Measurements from ENCODE around the gene DSP. TPM values are rescaled to one million over a fixed set of nuclear protein-coding genes. Genes with fewer than 3 reads are reported as not detected.

DSP gene
- total and polyA plus RNA-seq, 2 experiments from 2014 or later, result 16.8 to 43.7 TPM

GRCh38 chr6:7590918-7591302 is 49.4 kb downstream of the DSP start (continued):
- TF ChIP-seq ZNF462 (CRISPR knock-in tag; IDR thresholded peaks at IDR 0.05) (no peak), POLR2AphosphoS5 (IDR thresholded peaks at IDR 0.05; ENCODE audit: low read depth) (no peak)

DNA sequence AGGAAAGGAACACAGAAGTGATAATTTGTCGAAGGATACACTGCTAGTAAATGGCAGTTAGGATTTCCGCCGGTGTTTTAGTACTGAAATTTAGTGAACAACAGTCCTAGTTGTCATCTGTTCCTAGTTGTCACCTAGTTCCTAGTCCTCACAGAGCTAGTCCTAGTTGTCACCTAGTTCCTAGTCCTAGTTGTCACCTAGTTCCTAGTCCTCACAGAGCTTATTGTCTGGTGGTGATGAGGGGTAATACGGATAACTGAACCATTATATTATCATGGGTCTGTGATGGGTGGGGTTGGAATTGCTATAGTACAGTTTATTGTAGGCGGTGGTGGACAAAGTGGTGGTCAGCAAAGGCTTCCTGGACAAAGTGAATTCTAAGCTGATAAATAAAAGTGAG is 50.3 kb downstream of the DSP start:
- Mint-ChIP-seq H3K9me3 (no peaks in the 10 kb centered on the region), H3K4me1 (peaks cover 24% of the 10 kb centered on the region), H3K4me3 (peak overlapping the region; percentile 97), H3K27me3 (ENCODE audit: insufficient read depth, low read depth, poor library complexity) (no peaks in the 10 kb centered on the region), H3K36me3 (ENCODE audit: low read depth) (peaks cover 19% of the 10 kb centered on the region; the same call in 2 of the 3 replicates), H3K27ac (no peak overlapping the region)
- Histone ChIP-seq H3K36me3 (ENCODE audit: insufficient read depth) (peaks cover 29% of the 10 kb centered on the region), H3K27me3 (ENCODE audit: insufficient read depth) (no peaks in the 10 kb centered on the region), H3K27ac (ENCODE audit: low read depth) (no peak overlapping the region), H3K9me2 (ENCODE audit: insufficient read depth) (no peaks in the 10 kb centered on the region), H3K79me2 (replicated peaks; ENCODE audit: insufficient read depth) (peaks cover 47% of the 10 kb centered on the region), H4K20me1 (replicated peaks; ENCODE audit: insufficient read depth) (peaks cover 35% of the 10 kb centered on the region), H3K4me3 (peak overlapping the region; percentile 77), H3K4me2 (peak overlapping the region; percentile 77), H3F3A (replicated peaks; ENCODE audit: low read depth) (no peaks in the 10 kb centered on the region), H3K4me1 (ENCODE audit: insufficient read depth) (peaks cover 16% of the 10 kb centered on the region), H2AFZ (no peak overlapping the region)
- ATAC-seq (no peak), DNase-seq (ENCODE audit: low spot score) (no peak)
- TF ChIP-seq JUNB (IDR thresholded peaks at IDR 0.05; ENCODE audit: unreplicated experiment), result no peak
- no peak for TF ChIP-seq CREB1 (CRISPR knock-in tag; IDR thresholded peaks at IDR 0.05; ENCODE audit: low read depth)
- no peak for TF ChIP-seq ZNF331 (CRISPR knock-in tag; IDR thresholded peaks at IDR 0.05; ENCODE audit: low read depth)
- no peak for TF ChIP-seq STAT1 (IDR thresholded peaks at IDR 0.05; ENCODE audit: unreplicated experiment)
- no peak for TF ChIP-seq NANOG (IDR thresholded peaks at IDR 0.05; ENCODE audit: borderline replicate concordance)
- TF ChIP-seq EZH2 (IDR thresholded peaks at IDR 0.05; ENCODE audit: low read depth, unreplicated experiment), result no peak
- TF ChIP-seq POLR2AphosphoS5 (IDR thresholded peaks at IDR 0.05; ENCODE audit: low read depth), result no peak
- no peak for TF ChIP-seq CTCF (conservative IDR thresholded peaks at IDR 0.05; ENCODE audit: low read depth in 2 of 2)
- no peak for TF ChIP-seq REST (IDR thresholded peaks at IDR 0.05; ENCODE audit: unreplicated experiment)

Measured in GM23338 (cell line).